Endothelial cell of umbilical vein (primary cell): Measurements from ENCODE around the gene KLHL30. TPM values are rescaled to one million over a fixed set of nuclear protein-coding genes. Genes with fewer than 3 reads are reported as not detected.

ENCODE experiments used
- BruUV-seq: library from RNA; stranded (reverse); fragments of 400-500 nt; replicated peaks from 2 replicates; lab custom pipeline; 2021; lab: Mats Ljungman, UMichigan
- CTCF ChIA-PET: fragments of 300-600, 350-600 bp; sonication (Branson Sonifier 250); formaldehyde crosslinking; loops from one replicate; lab custom pipeline; 2021; ENCODE audit warnings: antibody characterized with exemption, inconsistent platforms; lab: Charles Lee
- POLR2A ChIA-PET: fragments of 300-600, 350-600 bp; sonication (Branson Sonifier 250); formaldehyde crosslinking; loops from one replicate; lab custom pipeline; 2021; ENCODE audit warnings: antibody characterized with exemption, inconsistent platforms; lab: Charles Lee
- DNase-seq: peaks from one replicate; pipeline ENCODE4 v3.0.0-alpha.2; 2011; ENCODE audit warnings: low read depth, low spot score
- FAIRE-seq: peaks from 2 replicates; lab custom pipeline; 2011; peaks lifted over from hg19 to GRCh38; lab: Jason Lieb, UNC
- H2AFZ ChIP-seq: 2 replicates; pipeline ENCODE4 v1.6.0; 2012; ENCODE audit warnings: low read depth, low read length, control low read depth, inconsistent platforms
- H3K27ac ChIP-seq: 2 replicates; pipeline ENCODE4 v1.5.1; 2011; ENCODE audit warnings: low read depth, mild to moderate bottlenecking, control low read depth, low read length, moderate library complexity; ENCODE audit not compliant: insufficient read depth
- H3K27me3 ChIP-seq, 2 experiments: 2 replicates each; pipeline versions ENCODE4 v1.6.0 to v1.6.1; 2011; ENCODE audit warnings: low read length in 2 of 2, mixed read lengths in 1 of 2; ENCODE audit not compliant: control insufficient read depth in 2 of 2, insufficient read depth in 2 of 2
- H3K36me3 ChIP-seq, 2 experiments: 2 replicates in 1 of 2; 3 replicates in 1 of 2; pipeline ENCODE4 v1.5.1; 2011; ENCODE audit warnings: low read length in 2 of 2, mild to moderate bottlenecking in 1 of 2, moderate library complexity in 1 of 2; ENCODE audit not compliant: control insufficient read depth in 2 of 2, insufficient read depth in 2 of 2; ENCODE audit errors: extremely low read depth in 1 of 2
- H3K4me1 ChIP-seq: 3 replicates; pipeline ENCODE4 v1.5.1; 2011; ENCODE audit warnings: mild to moderate bottlenecking, low read length; ENCODE audit not compliant: control insufficient read depth, insufficient read depth; ENCODE audit errors: extremely low read depth
- H3K4me2 ChIP-seq: 2 replicates; pipeline ENCODE4 v1.6.1; 2011; ENCODE audit warnings: low read length, control low read depth, mixed read lengths; ENCODE audit not compliant: insufficient read depth
- H3K4me3 ChIP-seq, 3 experiments: fragments of 200-600 bp in 1 of 3; sonication (generic), shearing (Covaris generic) in 1 of 3; replicated peaks in 1 of 3; 2 replicates each; pipeline ENCODE4 v1.5.1; 2011 to 2016; ENCODE audit warnings: control low read depth in 3 of 3, low read length in 3 of 3, mild to moderate bottlenecking in 2 of 3, inconsistent platforms in 1 of 3, low read depth in 1 of 3, moderate library complexity in 1 of 3; ENCODE audit not compliant: insufficient read depth in 1 of 3
- H3K79me2 ChIP-seq: 2 replicates; pipeline ENCODE4 v1.6.0; 2012; ENCODE audit warnings: low read length, inconsistent platforms; ENCODE audit not compliant: control insufficient read depth, insufficient read depth
- H3K9ac ChIP-seq: replicated peaks from 2 replicates; pipeline ENCODE3; 2011; ENCODE audit warnings: low read length, control low read depth; ENCODE audit not compliant: insufficient read depth; ENCODE audit errors: extremely low read depth
- H3K9me1 ChIP-seq: replicated peaks from 3 replicates; pipeline ENCODE4 v1.6.0; 2011; ENCODE audit warnings: mild to moderate bottlenecking, low read length; ENCODE audit not compliant: control insufficient read depth, insufficient read depth; ENCODE audit errors: extremely low read depth
- H3K9me3 ChIP-seq: replicated peaks from 2 replicates; pipeline ENCODE4 v1.5.1; 2012; ENCODE audit warnings: low read length, inconsistent platforms; ENCODE audit not compliant: control insufficient read depth, insufficient read depth
- H4K20me1 ChIP-seq: replicated peaks from 2 replicates; pipeline ENCODE3; 2011; ENCODE audit warnings: mild to moderate bottlenecking, low read length; ENCODE audit not compliant: control insufficient read depth, insufficient read depth; ENCODE audit errors: extremely low read depth
- EZH2 ChIP-seq: IDR thresholded peaks from 2 replicates; pipeline ENCODE4 v1.6.1; 2012; ENCODE audit warnings: borderline replicate concordance, low read depth, mild to moderate bottlenecking, moderate library complexity, low read length, inconsistent platforms; ENCODE audit not compliant: severe bottlenecking
- FOS ChIP-seq: IDR thresholded peaks from 2 replicates; pipeline ENCODE4 v1.6.1; 2011; ENCODE audit warnings: mild to moderate bottlenecking, low read length, moderate library complexity, borderline replicate concordance; ENCODE audit not compliant: insufficient read depth
- GATA2 ChIP-seq: IDR thresholded peaks from 2 replicates; pipeline ENCODE4 v1.7.0; 2011; ENCODE audit warnings: low read depth, mild to moderate bottlenecking, moderate library complexity, mixed read lengths, low read length; ENCODE audit not compliant: insufficient read length, insufficient read depth
- JUN ChIP-seq: IDR thresholded peaks from 2 replicates; pipeline ENCODE4 v1.6.1; 2011; ENCODE audit warnings: borderline replicate concordance, low read depth; ENCODE audit not compliant: insufficient read length, insufficient read depth
- MAX ChIP-seq: IDR thresholded peaks from 2 replicates; pipeline ENCODE4 v1.6.1; 2011; ENCODE audit not compliant: insufficient read depth, insufficient read length
- MYC ChIP-seq: IDR thresholded peaks from one replicate; pipeline ENCODE4 v1.6.1; 2011; ENCODE audit warnings: mild to moderate bottlenecking, low read depth, low read length
- POLR2A ChIP-seq: IDR thresholded peaks from 2 replicates; pipeline ENCODE4 v1.6.1; 2012; ENCODE audit warnings: low read depth, mild to moderate bottlenecking, control low read depth, low read length
- POLR2AphosphoS5 ChIP-seq: IDR thresholded peaks from 2 replicates; pipeline ENCODE4 v1.6.1; 2012; ENCODE audit warnings: low read depth, mild to moderate bottlenecking, control low read depth, low read length, moderate library complexity; ENCODE audit not compliant: insufficient read depth
- dilution Hi-C: fragments of 300-500 bp; cut with MboI; formaldehyde crosslinking; loops from one replicate; pipeline ENCODE4 v1.15.0; 2019; ENCODE audit warnings: low sequenced_read_pairs; ENCODE audit not compliant: extremely low pct_ligation_motif_present
- intact Hi-C: fragments of 100-400 bp; cut with micrococcal nuclease; formaldehyde crosslinking; loops from one replicate; pipeline ENCODE4 v1.10.0; 2022
- polyA plus RNA-seq, 4 experiments: library from polyadenylated mRNA; depleted of rRNA in 3 of 4; stranded (reverse) in 3 of 4; unstranded in 1 of 4; fragments of >200 nt; gene quantifications; 2 replicates each; pipeline versions ENCODE4 v1.2.1 to v1.2.3, GENCODE V29; 2011 to 2012; ENCODE audit warnings: missing spikeins in 1 of 4
- total RNA-seq: library from RNA; stranded (reverse); gene quantifications from 2 replicates; pipeline ENCODE4 v1.2.3, GENCODE V29; 2021
- TF ChIP-seq, protein P1 (sequence below), 2 donors: IDR thresholded peaks; 1 replicate in 1 of 2; 2 replicates in 1 of 2; pipeline ENCODE4 v1.5.1; 2011; ENCODE audit warnings: low read length in 2 of 2, mild to moderate bottlenecking in 2 of 2, moderate library complexity in 2 of 2, control low read depth in 1 of 2, inconsistent platforms in 1 of 2, low read depth in 1 of 2; ENCODE audit not compliant: insufficient read depth in 1 of 2; ENCODE audit errors: extremely low read depth in 1 of 2

Gene KLHL30
- total and polyA plus RNA-seq, 2 donors (not counting 3 experiments of a cell fraction or from before 2014, with no cell fraction given) = not detected

DNA sequence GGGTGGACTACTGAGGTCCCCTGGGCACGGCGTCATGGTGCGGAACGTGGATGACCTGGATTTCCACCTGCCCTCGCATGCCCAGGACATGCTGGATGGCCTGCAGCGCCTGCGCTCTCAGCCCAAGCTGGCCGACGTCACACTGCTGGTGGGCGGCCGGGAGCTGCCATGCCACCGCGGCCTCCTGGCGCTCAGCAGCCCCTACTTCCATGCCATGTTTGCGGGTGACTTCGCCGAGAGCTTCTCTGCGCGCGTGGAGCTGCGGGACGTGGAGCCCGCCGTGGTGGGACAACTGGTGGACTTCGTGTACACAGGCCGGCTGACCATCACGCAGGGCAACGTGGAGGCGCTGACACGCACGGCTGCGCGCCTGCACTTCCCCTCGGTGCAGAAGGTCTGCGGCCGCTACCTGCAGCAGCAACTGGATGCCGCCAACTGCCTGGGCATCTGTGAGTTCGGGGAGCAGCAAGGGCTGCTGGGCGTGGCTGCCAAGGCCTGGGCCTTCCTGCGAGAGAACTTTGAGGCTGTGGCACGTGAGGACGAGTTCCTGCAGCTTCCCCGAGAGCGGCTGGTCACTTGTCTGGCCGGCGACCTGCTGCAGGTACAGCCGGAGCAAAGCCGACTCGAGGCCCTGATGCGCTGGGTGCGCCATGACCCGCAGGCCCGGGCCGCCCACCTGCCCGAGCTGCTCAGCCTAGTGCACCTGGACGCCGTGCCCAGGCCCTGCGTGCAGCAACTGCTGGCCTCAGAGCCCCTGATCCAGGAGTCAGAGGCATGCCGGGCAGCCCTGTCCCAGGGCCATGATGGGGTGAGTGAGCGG is 2.5 kb downstream of the KLHL30 start:
- FAIRE-seq (no peak), DNase-seq (no peak)
- TF ChIP-seq GATA2 (no peak), MYC (no peak), MAX (no peak), JUN (no peak), POLR2AphosphoS5 (no peak), FOS (no peak), POLR2A (no peak), EZH2 (no peak)
- TF ChIP-seq, protein P1, sequence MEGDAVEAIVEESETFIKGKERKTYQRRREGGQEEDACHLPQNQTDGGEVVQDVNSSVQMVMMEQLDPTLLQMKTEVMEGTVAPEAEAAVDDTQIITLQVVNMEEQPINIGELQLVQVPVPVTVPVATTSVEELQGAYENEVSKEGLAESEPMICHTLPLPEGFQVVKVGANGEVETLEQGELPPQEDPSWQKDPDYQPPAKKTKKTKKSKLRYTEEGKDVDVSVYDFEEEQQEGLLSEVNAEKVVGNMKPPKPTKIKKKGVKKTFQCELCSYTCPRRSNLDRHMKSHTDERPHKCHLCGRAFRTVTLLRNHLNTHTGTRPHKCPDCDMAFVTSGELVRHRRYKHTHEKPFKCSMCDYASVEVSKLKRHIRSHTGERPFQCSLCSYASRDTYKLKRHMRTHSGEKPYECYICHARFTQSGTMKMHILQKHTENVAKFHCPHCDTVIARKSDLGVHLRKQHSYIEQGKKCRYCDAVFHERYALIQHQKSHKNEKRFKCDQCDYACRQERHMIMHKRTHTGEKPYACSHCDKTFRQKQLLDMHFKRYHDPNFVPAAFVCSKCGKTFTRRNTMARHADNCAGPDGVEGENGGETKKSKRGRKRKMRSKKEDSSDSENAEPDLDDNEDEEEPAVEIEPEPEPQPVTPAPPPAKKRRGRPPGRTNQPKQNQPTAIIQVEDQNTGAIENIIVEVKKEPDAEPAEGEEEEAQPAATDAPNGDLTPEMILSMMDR (IDR thresholded peaks at IDR 0.05; ENCODE audit: extremely low read depth in 1 of 2, insufficient read depth in 1 of 2, low read depth in 1 of 2, low read length in 2 of 2) = no peak
- H3K4me1 ChIP-seq = no peaks in the 10 kb centered on the region
- no peaks in the 10 kb centered on the region for H3K9me3 ChIP-seq
- POLR2A ChIA-PET = no interaction called here
- dilution Hi-C loops (no loop called here), intact Hi-C loops (no loop called here)
- H3K4me3 ChIP-seq = no peak overlapping the region
- no peaks in the 10 kb centered on the region for H3K27me3 ChIP-seq
- no peaks in the 10 kb centered on the region for H4K20me1 ChIP-seq
- no peaks in the 10 kb centered on the region for H3K36me3 ChIP-seq
- no TSS peak for BruUV-seq
- no peak overlapping the region for H3K27ac ChIP-seq
- no peak overlapping the region for H2AFZ ChIP-seq
- H3K9ac ChIP-seq = no peak overlapping the region
- H3K79me2 ChIP-seq = no peaks in the 10 kb centered on the region
- no peak overlapping the region for H3K4me2 ChIP-seq
- CTCF ChIA-PET = interaction anchor here (0.6 to 0.7 kb wide), 2 partner anchors 283 to 305 kb away, joined by 3 to 4 read pairs; no protein-coding TSS in a partner anchor
- no peaks in the 10 kb centered on the region for H3K9me1 ChIP-seq
